ENCODE results near the gene PODXL2. TPM values are rescaled to one million over a fixed set of nuclear protein-coding genes. Genes with fewer than 3 reads are reported as not detected.

The PODXL2 gene
- total RNA-seq, 1 experiment from 2014 or later, result 15.3 TPM

- POLR2A ChIA-PET, result no interaction called here
- no peaks in the 10 kb centered on the region for H3K4me1 ChIP-seq (ENCODE audit: control insufficient read depth, insufficient read depth, low read length)
- no peak overlapping the region for H3K4me3 ChIP-seq (ENCODE audit: low read depth in 2 of 2, low read length in 2 of 2)
- H3K9me3 ChIP-seq (ENCODE audit: control insufficient read depth, insufficient read depth, low read depth, low read length), result no peaks in the 10 kb centered on the region
- H3K36me3 ChIP-seq (ENCODE audit: control insufficient read depth, insufficient read depth, low read length), result peaks cover 9% of the 10 kb centered on the region
- no peak for TF ChIP-seq POLR2AphosphoS5 (IDR thresholded peaks at IDR 0.05; ENCODE audit: low read depth, low read length)
- no peak for TF ChIP-seq SIN3A (IDR thresholded peaks at IDR 0.05; ENCODE audit: borderline replicate concordance, insufficient read depth, low read depth, low read length)
- TF ChIP-seq REST (IDR thresholded peaks at IDR 0.05; ENCODE audit: insufficient read depth in 1 of 2, low read depth in 2 of 2, low read length in 1 of 2), result no peak
- no peak for TF ChIP-seq TCF7L2 (IDR thresholded peaks at IDR 0.05; ENCODE audit: low read depth, low read length)
- TF ChIP-seq CTCF (IDR thresholded peaks at IDR 0.05), result no peak
- no peak overlapping the region for H3K27ac ChIP-seq (ENCODE audit: low read length)
- no peak for DNase-seq (ENCODE audit: low read depth, low spot score)
- CTCF ChIA-PET, result no interaction called here
- no TSS peak for BruUV-seq (replicated peaks)
- in situ Hi-C loops (cut with HindIII; ENCODE audit: low pct_unique_long_range_greater_than_20kb, low sequenced_read_pairs), result no loop called here
- intact Hi-C loops (cut with micrococcal nuclease; ENCODE audit: unreplicated experiment), result no loop called here
- ATAC-seq, result no peak
- no peaks in the 10 kb centered on the region for H3K27me3 ChIP-seq (ENCODE audit: control insufficient read depth, insufficient read depth, low read length)
Measured at GRCh38 chr3:127613406-127613805, 15.6 kb upstream of the PODXL2 start.

GRCh38 chr3:127614928-127615589 is 13.9 kb upstream of the PODXL2 start:
- CTCF ChIA-PET, result no interaction called here
- no peak overlapping the region for H3K4me3 ChIP-seq (ENCODE audit: low read depth in 2 of 2, low read length in 2 of 2)
- POLR2A ChIA-PET, result no interaction called here
- H3K4me1 ChIP-seq (ENCODE audit: control insufficient read depth, insufficient read depth, low read length), result no peaks in the 10 kb centered on the region
- intact Hi-C loops (cut with micrococcal nuclease; ENCODE audit: unreplicated experiment), result no loop called here
- in situ Hi-C loops (cut with HindIII; ENCODE audit: low pct_unique_long_range_greater_than_20kb, low sequenced_read_pairs), result no loop called here
- BruUV-seq (replicated peaks), result no TSS peak
- no peaks in the 10 kb centered on the region for H3K9me3 ChIP-seq (ENCODE audit: control insufficient read depth, insufficient read depth, low read depth, low read length)
- DNase-seq (ENCODE audit: low read depth, low spot score) (no peak), ATAC-seq (no peak)
- H3K27ac ChIP-seq (ENCODE audit: low read length), result no peak overlapping the region
- no peaks in the 10 kb centered on the region for H3K27me3 ChIP-seq (ENCODE audit: control insufficient read depth, insufficient read depth, low read length)
- peaks cover 9% of the 10 kb centered on the region for H3K36me3 ChIP-seq (ENCODE audit: control insufficient read depth, insufficient read depth, low read length)
- no peak for TF ChIP-seq REST (IDR thresholded peaks at IDR 0.05; ENCODE audit: insufficient read depth in 1 of 2, low read depth in 2 of 2, low read length in 1 of 2)
- TF ChIP-seq SIN3A (IDR thresholded peaks at IDR 0.05; ENCODE audit: borderline replicate concordance, insufficient read depth, low read depth, low read length), result no peak
- no peak for TF ChIP-seq TCF7L2 (IDR thresholded peaks at IDR 0.05; ENCODE audit: low read depth, low read length)
- no peak for TF ChIP-seq POLR2AphosphoS5 (IDR thresholded peaks at IDR 0.05; ENCODE audit: low read depth, low read length)
- no peak for TF ChIP-seq CTCF (IDR thresholded peaks at IDR 0.05)

All from Panc1 (cell line).